Transverse colon (tissue), 4 donors: ENCODE results near the gene NXPH1. TPM values are rescaled to one million over a fixed set of nuclear protein-coding genes. Genes with fewer than 3 reads are reported as not detected.

Experiments
- DNase-seq: peaks from one replicate; pipeline ENCODE4 v3.0.0-alpha.2; 2019
- H3K27ac ChIP-seq, 4 donors: fragments of 200-600 bp; sonication (generic); 2 replicates each; pipeline ENCODE4 v1.5.1; 2016 to 2018; ENCODE audit warnings: inconsistent platforms in 4 of 4
- H3K27me3 ChIP-seq: fragments of 200-600 bp; sonication (generic); 2 replicates; pipeline ENCODE4 v1.5.1; 2017; ENCODE audit warnings: inconsistent platforms
- H3K36me3 ChIP-seq, 4 donors: fragments of 200-600 bp; sonication (generic); 2 replicates each; pipeline ENCODE4 v1.5.1; 2017 to 2019; ENCODE audit warnings: inconsistent platforms in 4 of 4
- H3K4me1 ChIP-seq, 4 donors: fragments of 200-600 bp; sonication (generic); 2 replicates each; pipeline ENCODE4 v1.5.1; 2017 to 2020; ENCODE audit warnings: inconsistent platforms in 4 of 4
- H3K4me3 ChIP-seq, 4 donors: fragments of 200-600 bp; sonication (generic); 1 replicate in 1 of 4; 2 replicates in 3 of 4; pipeline versions ENCODE4 v1.5.1 to v1.6.1; 2017 to 2019; ENCODE audit warnings: inconsistent platforms in 4 of 4
- H3K9me3 ChIP-seq, 2 donors: fragments of 200-600 bp; sonication (generic); 2 replicates each; pipeline ENCODE4 v1.5.1; 2017 to 2019; ENCODE audit warnings: inconsistent platforms in 2 of 2
- EP300 ChIP-seq: sonication (generic); formaldehyde crosslinking; IDR thresholded peaks from one replicate; pipeline ENCODE4 v1.6.1; 2017; ENCODE audit warnings: antibody characterized with exemption, low read depth
- POLR2A ChIP-seq: fragments of 450-650 bp; IDR thresholded peaks from one replicate; pipeline ENCODE4 v1.6.1; 2016; ENCODE audit warnings: antibody characterized with exemption, mild to moderate bottlenecking, moderate library complexity
- POLR2AphosphoS5 ChIP-seq, 3 donors: sonication (generic); formaldehyde crosslinking; IDR thresholded peaks; one replicate each; pipeline ENCODE4 v1.6.1; 2016; ENCODE audit warnings: antibody characterized with exemption in 3 of 3
- WGBS, 2 donors: methylation state at CpG; one replicate each; pipeline ENCODE4 v1.1.5; 2018; ENCODE audit warnings: low coverage in 1 of 2; 5-methylcytosine and 5-hydroxymethylcytosine counted together
- in situ Hi-C, 4 donors: fragments of 200-750 bp; cut with MboI; loops; one replicate each; pipeline versions ENCODE4 v1.15.0 to v1.15.1; 2017; ENCODE audit warnings: low sequenced_read_pairs in 3 of 4, low pct_ligation_motif_present in 1 of 4, low pct_unique_long_range_greater_than_20kb in 1 of 4
- intact Hi-C: fragments of 100-400 bp; cut with DNase I; formaldehyde crosslinking; loops from one replicate; pipeline ENCODE4 v1.15.1; 2023; ENCODE audit warnings: low total_unique reads
- total RNA-seq, 4 donors: library from RNA; depleted of rRNA; stranded (reverse); fragments of >200 nt; gene quantifications; one replicate each; pipeline ENCODE4 v1.1.0, GENCODE V29; 2016
- TF ChIP-seq, protein P1 (sequence below), 5 experiments: fragments of 200-600 bp in 3 of 5; fragments of 450-650 bp in 2 of 5; sonication (generic) in 3 of 5; IDR thresholded peaks; 1 replicate in 2 of 5; 2 replicates in 3 of 5; pipeline ENCODE4 v1.5.1; 2016 to 2017; ENCODE audit warnings: antibody characterized with exemption in 5 of 5, inconsistent platforms in 3 of 5, mild to moderate bottlenecking in 2 of 5, moderate library complexity in 1 of 5

The NXPH1 gene
- total RNA-seq, 4 donors from 2014 or later: not detected

DNA sequence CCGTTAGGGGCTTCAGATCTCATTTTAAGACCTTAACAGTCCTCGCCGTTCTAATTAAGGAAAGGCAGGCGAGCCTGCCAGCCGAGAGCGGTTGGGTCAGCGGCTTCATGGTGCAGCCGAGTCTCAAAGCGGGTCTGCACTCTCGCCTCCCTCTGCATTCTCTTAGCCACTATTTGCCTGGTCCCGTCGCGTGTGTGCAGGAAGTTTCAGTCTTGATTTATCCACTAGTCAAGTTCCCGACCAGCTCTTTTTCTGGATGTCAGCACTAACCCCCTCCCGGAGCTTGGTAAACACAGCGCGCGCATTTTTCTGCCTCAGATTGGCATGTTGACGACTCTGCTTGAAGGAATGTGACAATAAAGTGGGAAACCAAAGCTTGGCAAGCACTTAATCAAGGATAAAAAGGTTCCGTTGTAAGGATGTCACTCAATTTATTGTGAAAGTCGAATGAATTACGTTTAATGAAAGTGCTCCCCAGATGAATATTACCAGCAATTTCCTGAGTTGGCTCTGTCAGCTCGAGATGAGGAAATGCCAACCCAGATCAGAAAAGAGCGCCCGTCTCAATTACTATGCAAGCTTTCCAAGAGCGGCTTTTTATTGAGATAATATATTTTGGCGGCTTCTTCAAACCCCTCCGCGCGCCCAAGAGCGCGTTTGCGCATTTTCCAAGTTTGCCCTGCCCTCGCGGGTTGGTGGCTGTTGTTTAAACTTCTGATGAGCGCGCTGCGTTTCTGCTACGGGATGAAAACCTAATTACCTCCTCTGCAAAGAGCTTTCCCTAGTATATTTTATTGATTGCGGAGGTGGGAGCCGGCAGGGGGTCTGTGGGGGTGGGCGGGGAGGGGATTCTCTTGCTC, 7.9 kb downstream of the NXPH1 start:
- in situ Hi-C loops: loop anchor here in 2 of 4 donors (25.0 kb wide), 1 partner anchor 271 kb away; no protein-coding TSS in a partner anchor

DNA sequence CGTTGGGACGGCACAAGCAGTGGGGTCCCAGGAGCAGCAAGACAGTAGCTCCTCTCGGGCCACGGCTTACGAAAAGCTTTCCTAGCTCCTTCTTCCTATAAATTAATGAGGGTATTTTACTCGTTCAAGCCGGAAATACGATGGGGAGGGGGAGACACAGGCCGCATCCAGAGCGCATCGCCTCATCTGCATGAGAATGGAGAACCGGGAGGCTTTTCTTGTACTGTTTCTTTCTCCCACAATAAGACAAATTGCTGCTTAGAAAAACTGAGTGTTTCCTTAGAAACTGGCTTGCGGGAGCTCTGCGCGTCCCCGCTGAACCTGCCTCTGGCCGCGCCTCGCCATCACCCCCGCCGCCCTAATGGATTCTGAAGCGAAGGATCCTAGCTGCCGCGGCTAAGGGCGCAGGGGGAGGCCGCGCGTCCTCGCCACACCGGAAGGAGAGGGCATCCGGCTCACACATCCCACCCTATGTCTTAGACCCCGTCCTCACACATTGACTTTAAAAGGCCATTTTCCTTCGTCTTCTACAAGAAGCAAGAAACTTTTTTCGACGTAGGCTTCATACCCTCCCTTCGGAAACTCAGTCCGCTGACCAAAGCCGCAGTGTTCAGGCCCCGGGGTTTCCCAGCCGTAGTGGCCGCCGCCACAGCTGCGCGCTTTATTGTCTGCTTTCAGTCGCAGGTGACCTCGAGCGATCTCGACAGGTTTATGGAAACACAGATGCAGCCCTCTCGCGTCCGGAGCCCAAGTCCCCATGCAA, 8.8 kb downstream of the NXPH1 start:
- no peaks in the 10 kb centered on the region for H3K9me3 ChIP-seq
- WGBS, 2 donors: 28 to 41% methylated on average over 21 to 51 of the region's 51 CpGs
- no peak for DNase-seq
- H3K4me1 ChIP-seq: peaks cover 0 to 9% (median 0%) of the 10 kb centered on the region in 4 donors
- peaks cover 88% of the 10 kb centered on the region for H3K27me3 ChIP-seq
- no peak for TF ChIP-seq POLR2AphosphoS5 (IDR thresholded peaks at IDR 0.05)
- TF ChIP-seq, protein P1, sequence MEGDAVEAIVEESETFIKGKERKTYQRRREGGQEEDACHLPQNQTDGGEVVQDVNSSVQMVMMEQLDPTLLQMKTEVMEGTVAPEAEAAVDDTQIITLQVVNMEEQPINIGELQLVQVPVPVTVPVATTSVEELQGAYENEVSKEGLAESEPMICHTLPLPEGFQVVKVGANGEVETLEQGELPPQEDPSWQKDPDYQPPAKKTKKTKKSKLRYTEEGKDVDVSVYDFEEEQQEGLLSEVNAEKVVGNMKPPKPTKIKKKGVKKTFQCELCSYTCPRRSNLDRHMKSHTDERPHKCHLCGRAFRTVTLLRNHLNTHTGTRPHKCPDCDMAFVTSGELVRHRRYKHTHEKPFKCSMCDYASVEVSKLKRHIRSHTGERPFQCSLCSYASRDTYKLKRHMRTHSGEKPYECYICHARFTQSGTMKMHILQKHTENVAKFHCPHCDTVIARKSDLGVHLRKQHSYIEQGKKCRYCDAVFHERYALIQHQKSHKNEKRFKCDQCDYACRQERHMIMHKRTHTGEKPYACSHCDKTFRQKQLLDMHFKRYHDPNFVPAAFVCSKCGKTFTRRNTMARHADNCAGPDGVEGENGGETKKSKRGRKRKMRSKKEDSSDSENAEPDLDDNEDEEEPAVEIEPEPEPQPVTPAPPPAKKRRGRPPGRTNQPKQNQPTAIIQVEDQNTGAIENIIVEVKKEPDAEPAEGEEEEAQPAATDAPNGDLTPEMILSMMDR (IDR thresholded peaks at IDR 0.05): no peak
- TF ChIP-seq POLR2A: no peak
- TF ChIP-seq EP300: no peak
- no peak overlapping the region for H3K27ac ChIP-seq
- H3K4me3 ChIP-seq: no peak overlapping the region
- in situ Hi-C loops (loop anchor here in 2 of 4 donors (25.0 kb wide), 1 partner anchor 270 kb away; no protein-coding TSS in a partner anchor), intact Hi-C loops (no loop called here)
- no peaks in the 10 kb centered on the region for H3K36me3 ChIP-seq

More for the DNA sequence above, 7.9 kb downstream of the NXPH1 start:
- intact Hi-C loops: no loop called here
- TF ChIP-seq POLR2A (no peak), POLR2AphosphoS5 (IDR thresholded peaks at IDR 0.05) (no peak), EP300 (no peak)
- TF ChIP-seq, protein P1 (IDR thresholded peaks at IDR 0.05): no peak
- H3K4me1 ChIP-seq: peaks cover 0 to 9% (median 0%) of the 10 kb centered on the region in 4 donors
- H3K36me3 ChIP-seq: no peaks in the 10 kb centered on the region
- WGBS, 2 donors: 15 to 21% methylated on average over 11 to 42 of the region's 42 CpGs
- no peaks in the 10 kb centered on the region for H3K9me3 ChIP-seq
- peaks cover 97% of the 10 kb centered on the region for H3K27me3 ChIP-seq
- DNase-seq: no peak
- H3K27ac ChIP-seq: no peak overlapping the region
- no peak overlapping the region for H3K4me3 ChIP-seq

DNA sequence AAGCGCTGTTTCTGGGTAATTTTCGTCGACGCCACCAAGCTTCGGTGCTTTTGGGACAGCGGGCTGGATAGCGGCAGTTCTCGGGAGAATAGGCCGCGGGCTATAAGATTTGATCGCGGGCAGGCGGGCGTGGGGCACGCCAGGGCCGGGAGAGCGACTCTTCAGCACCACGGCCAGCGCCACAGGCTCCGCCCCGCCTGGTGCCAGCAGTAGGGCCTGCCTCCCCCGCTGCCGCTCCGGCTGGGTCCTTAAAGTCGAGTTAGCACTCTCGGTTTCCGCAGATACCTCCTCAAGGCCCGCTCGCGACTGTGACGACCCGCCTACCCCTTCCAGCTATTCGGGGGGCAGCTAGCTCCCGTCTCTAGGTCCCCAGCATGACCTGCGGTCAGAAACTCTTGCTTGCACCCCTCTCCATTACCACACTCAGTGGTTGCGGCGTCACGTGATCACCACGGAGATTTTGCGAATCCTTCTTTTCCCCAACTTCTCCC, 9.4 kb downstream of the NXPH1 start:
- H3K4me3 ChIP-seq: peak overlapping the region in 1 of 4 donors; percentile 2
- WGBS, 2 donors: 19% methylated on average over 40 of the region's 40 CpGs; no CpG with 5 or more reads in 1 of the 2 donors
- H3K27me3 ChIP-seq: peaks cover 81% of the 10 kb centered on the region
- TF ChIP-seq EP300: no peak
- no peak for TF ChIP-seq POLR2A
- TF ChIP-seq, protein P1 (IDR thresholded peaks at IDR 0.05): no peak
- TF ChIP-seq POLR2AphosphoS5 (IDR thresholded peaks at IDR 0.05): no peak
- no peaks in the 10 kb centered on the region for H3K9me3 ChIP-seq
- in situ Hi-C loops: loop anchor here in 2 of 4 donors (25.0 kb wide), 1 partner anchor 269 kb away; no protein-coding TSS in a partner anchor
- H3K36me3 ChIP-seq: no peaks in the 10 kb centered on the region
- intact Hi-C loops: no loop called here
- H3K4me1 ChIP-seq: peaks cover 0 to 9% (median 0%) of the 10 kb centered on the region in 4 donors
- no peak overlapping the region for H3K27ac ChIP-seq
- no peak for DNase-seq
